HT1080 (cell line): ENCODE results near the gene PP2D1. TPM values are rescaled to one million over a fixed set of nuclear protein-coding genes. Genes with fewer than 3 reads are reported as not detected.

ENCODE experiments used
- small RNA-seq: library from RNA; depleted of rRNA; stranded (forward); fragments of <200 nt; gene quantifications from one replicate; pipeline ENCODE3, GENCODE V24; 2014
- total RNA-seq: library from RNA; depleted of rRNA; stranded (reverse); fragments of >200 nt; shearing (Covaris generic); gene quantifications from 2 replicates; pipeline ENCODE4 v1.2.3, GENCODE V29; 2014; rRNA removed

Gene PP2D1
- total RNA-seq, 1 experiment from 2014 or later, result not detected

Small RNAs within 50 kb of the gene (small RNA-seq; reads per million reads assigned to genes)
- gene RNU4-85P (not detected), gene RPL39P18 (not detected)

Other genes starting within 250 kb of the PP2D1 start
- 1.8 TPM in 1 of 2 replicates, not detected in the other for gene EFHB, start 78.0 kb downstream of the PP2D1 start, total RNA-seq
- gene RAB5A, start 65.2 kb downstream of the PP2D1 start, total RNA-seq, result 44.7 and 66.5 TPM in 2 replicates
- gene KAT2B, start 28.2 kb upstream of the PP2D1 start, total RNA-seq, result 10.2 and 16.7 TPM in 2 replicates
- 15.9 and 18.2 TPM in 2 replicates for gene SGO1, start 173.9 kb upstream of the PP2D1 start, total RNA-seq